HepG2 (cell line): ENCODE measurements around the gene CLIP2. TPM values are rescaled to one million over a fixed set of nuclear protein-coding genes. Genes with fewer than 3 reads are reported as not detected.

ENCODE experiments used
- AHDC1 ChIP-seq: sonication (generic); formaldehyde crosslinking; IDR thresholded peaks from 2 replicates; pipeline ENCODE4 v1.5.1; 2020; ENCODE audit warnings: mild to moderate bottlenecking, missing genetic modification reagents, borderline replicate concordance
- AHR ChIP-seq: IDR thresholded peaks from 2 replicates; pipeline ENCODE4 v1.6.1; 2018; ENCODE audit warnings: missing genetic modification reagents, missing compliant biosample characterization
- CC2D1A ChIP-seq: sonication (generic); formaldehyde crosslinking; IDR thresholded peaks from 2 replicates; pipeline ENCODE4 v1.8.1; 2023; ENCODE audit warnings: mild to moderate bottlenecking, missing genetic modification reagents
- CCDC6 ChIP-seq: sonication (generic); formaldehyde crosslinking; IDR thresholded peaks from 2 replicates; pipeline ENCODE4 v1.8.1; 2022; ENCODE audit warnings: mild to moderate bottlenecking, missing genetic modification reagents, moderate library complexity
- CTCF ChIP-seq: sonication (generic); formaldehyde crosslinking; IDR thresholded peaks from 2 replicates; pipeline ENCODE4 v1.5.0; 2020; ENCODE audit warnings: mild to moderate bottlenecking, missing genetic modification reagents, moderate library complexity
- HBP1 ChIP-seq: IDR thresholded peaks from 2 replicates; pipeline ENCODE4 v1.6.1; 2016; ENCODE audit warnings: low read depth, control low read depth
- MEIS2 ChIP-seq: sonication (generic); formaldehyde crosslinking; IDR thresholded peaks from 2 replicates; pipeline ENCODE4 v1.9.0; 2021; ENCODE audit warnings: mild to moderate bottlenecking, missing genetic modification reagents
- PAF1 ChIP-seq: IDR thresholded peaks from 2 replicates; pipeline ENCODE4 v1.6.1; 2016; ENCODE audit warnings: missing genetic modification reagents, missing compliant biosample characterization
- POGZ ChIP-seq: sonication (generic); formaldehyde crosslinking; IDR thresholded peaks from 2 replicates; pipeline ENCODE4 v1.4.0; 2020; ENCODE audit warnings: mild to moderate bottlenecking, missing genetic modification reagents
- SNAPC2 ChIP-seq: sonication (generic); formaldehyde crosslinking; IDR thresholded peaks from 2 replicates; pipeline ENCODE4 v1.8.1; 2022; ENCODE audit warnings: mild to moderate bottlenecking, missing genetic modification reagents
- ZFP82 ChIP-seq: sonication (generic); formaldehyde crosslinking; IDR thresholded peaks from 2 replicates; pipeline ENCODE4 v1.5.1; 2020; ENCODE audit warnings: mild to moderate bottlenecking, missing genetic modification reagents, borderline replicate concordance
- ZNF230 ChIP-seq: sonication (generic); formaldehyde crosslinking; IDR thresholded peaks from 2 replicates; pipeline ENCODE4 v1.4.0; 2020; ENCODE audit warnings: mild to moderate bottlenecking, missing genetic modification reagents
- ZNF350 ChIP-seq: sonication (generic); formaldehyde crosslinking; IDR thresholded peaks from 2 replicates; pipeline ENCODE4 v1.4.0; 2020; ENCODE audit warnings: mild to moderate bottlenecking, low read depth, missing genetic modification reagents, borderline replicate concordance
- ZNF367 ChIP-seq: sonication (generic); formaldehyde crosslinking; IDR thresholded peaks from 2 replicates; pipeline ENCODE4 v1.4.0; 2020; ENCODE audit warnings: missing genetic modification reagents, borderline replicate concordance
- ZNF44 ChIP-seq: sonication (generic); formaldehyde crosslinking; IDR thresholded peaks from 2 replicates; pipeline ENCODE4 v1.5.1; 2020; ENCODE audit warnings: mild to moderate bottlenecking, missing genetic modification reagents
- ZNF496 ChIP-seq: sonication (generic); formaldehyde crosslinking; IDR thresholded peaks from 2 replicates; pipeline ENCODE4 v1.8.1; 2023; ENCODE audit warnings: mild to moderate bottlenecking, moderate library complexity, missing genetic modification reagents; ENCODE audit not compliant: insufficient replicate concordance
- ZNF749 ChIP-seq: sonication (generic); formaldehyde crosslinking; IDR thresholded peaks from 2 replicates; pipeline ENCODE4 v1.8.0; 2022; ENCODE audit warnings: mild to moderate bottlenecking, missing genetic modification reagents, moderate library complexity, borderline replicate concordance
- polyA plus RNA-seq, 8 experiments: library from polyadenylated mRNA; depleted of rRNA in 3 of 8; stranded (reverse) in 7 of 8; unstranded in 1 of 8; fragments of >200 nt; fragmentation: Illumina TruSeq in 4 of 8; extraction: Trizol in 4 of 8; gene quantifications; 2 replicates each; pipeline versions ENCODE4 v1.2.1 to v1.2.3, GENCODE V29; 2011 to 2016; ENCODE audit warnings: low read depth in 4 of 8, missing spikeins in 1 of 8, mixed read lengths in 1 of 8; ENCODE audit not compliant: insufficient read depth in 1 of 8
- total RNA-seq, 5 experiments: library from RNA; depleted of rRNA; stranded (reverse); fragments of >200 nt; fragmentation: Illumina TruSeq; extraction: Trizol; gene quantifications; 2 replicates each; pipeline ENCODE4 v1.2.3, GENCODE V29; 2016; ENCODE audit warnings: low read depth in 1 of 5

The CLIP2 gene
- total and polyA plus RNA-seq, 2 of the 13 experiments (the other 11 are each of a cell fraction or from before 2014, with no cell fraction given): 6.5 to 17.4 TPM

GRCh38 chr7:74254129-74254857 lies 34.9 kb upstream of the CLIP2 start, which contains the start of gene RFC2 (continued):
- TF ChIP-seq CCDC6 (CRISPR knock-in tag): no peak; the same call in 1 of the 2 replicates
- no peak for TF ChIP-seq AHDC1 (CRISPR knock-in tag)
- TF ChIP-seq ZNF496 (CRISPR knock-in tag): no peak
- TF ChIP-seq ZNF230 (CRISPR knock-in tag): peak; percentile 92; the same call in 1 of the 2 replicates
- TF ChIP-seq ZNF44: 0 out of 2 replicates have a peak, but pooled peaks have one; percentile 80
- 0 out of 2 replicates have a peak, but pooled peaks have one; percentile 38 for TF ChIP-seq ZNF367 (CRISPR knock-in tag)
- peak; percentile 86 for TF ChIP-seq ZNF350 (CRISPR knock-in tag)
- no peak for TF ChIP-seq CC2D1A (CRISPR knock-in tag)
- TF ChIP-seq POGZ (CRISPR knock-in tag): peak; percentile 93
- peak; percentile 75; the same call in 1 of the 2 replicates for TF ChIP-seq HBP1 (CRISPR knock-in tag)
- no peak for TF ChIP-seq ZFP82 (CRISPR knock-in tag)
- peak; percentile 72 for TF ChIP-seq SNAPC2 (CRISPR knock-in tag)
- peak; percentile 73; the same call in 1 of the 2 replicates for TF ChIP-seq MEIS2 (CRISPR knock-in tag)
- TF ChIP-seq ZNF749 (CRISPR knock-in tag): no peak
- TF ChIP-seq PAF1 (CRISPR knock-in tag): no peak
- TF ChIP-seq CTCF (CRISPR knock-in tag): peak; percentile 49
- peak; percentile 50 for TF ChIP-seq AHR (CRISPR knock-in tag)
